HG03025 (cell line): ENCODE results near the gene PCAT7.
"Not testable (repeated sequence)": the region's sequence is repeated elsewhere in the genome, so short reads cannot be mapped to it uniquely, and the experiment has no call there.

Experiments used
- ATAC-seq: cut with Tn5 transposase; IDR thresholded peaks from one replicate; pipeline ENCODE4 v1.9.1; 2021; ENCODE audit warnings: mild to moderate bottlenecking, moderate library complexity; ENCODE audit not compliant: unreplicated experiment, low FRiP score

Gene PCAT7

DNA sequence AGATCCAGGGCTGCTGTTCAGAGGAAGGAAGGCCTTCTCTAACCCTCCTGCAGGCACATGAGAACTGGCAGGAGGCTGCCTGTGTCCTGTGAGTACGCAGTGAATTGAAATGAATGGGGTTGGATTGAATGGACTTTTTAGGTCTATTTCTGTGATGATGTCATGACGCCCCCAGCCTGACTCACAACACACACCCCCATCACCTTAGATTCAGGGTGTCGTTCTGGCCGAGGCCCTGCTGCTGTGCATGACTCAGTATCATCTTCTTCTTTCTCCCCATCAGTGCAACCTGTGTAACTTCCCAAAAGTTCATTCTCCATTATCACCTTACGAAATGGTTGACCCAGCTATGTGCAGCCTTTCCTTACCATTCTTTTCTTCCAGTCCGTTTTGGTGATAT, 5.4 kb downstream of the PCAT7 start:
- ATAC-seq: no peak

DNA sequence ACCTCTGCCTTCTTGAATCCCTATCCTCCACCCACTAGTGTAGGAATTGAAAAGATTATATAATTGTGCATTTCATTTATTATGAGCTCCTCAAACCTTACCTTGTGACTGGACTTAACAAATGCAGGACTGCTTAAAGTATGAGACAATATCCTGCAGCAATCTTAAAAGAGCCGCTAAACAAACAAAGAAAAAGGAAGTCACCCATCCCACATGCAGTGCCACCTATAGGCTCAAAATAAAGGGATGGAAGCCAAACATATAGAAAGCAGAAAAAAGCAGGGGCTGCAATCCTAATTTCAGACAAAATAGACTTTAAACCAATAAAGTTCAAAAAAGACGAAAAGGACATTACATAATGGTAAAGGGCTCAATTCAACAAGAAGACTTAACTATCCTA, 8.7 kb downstream of the PCAT7 start:
- no peak for ATAC-seq

DNA sequence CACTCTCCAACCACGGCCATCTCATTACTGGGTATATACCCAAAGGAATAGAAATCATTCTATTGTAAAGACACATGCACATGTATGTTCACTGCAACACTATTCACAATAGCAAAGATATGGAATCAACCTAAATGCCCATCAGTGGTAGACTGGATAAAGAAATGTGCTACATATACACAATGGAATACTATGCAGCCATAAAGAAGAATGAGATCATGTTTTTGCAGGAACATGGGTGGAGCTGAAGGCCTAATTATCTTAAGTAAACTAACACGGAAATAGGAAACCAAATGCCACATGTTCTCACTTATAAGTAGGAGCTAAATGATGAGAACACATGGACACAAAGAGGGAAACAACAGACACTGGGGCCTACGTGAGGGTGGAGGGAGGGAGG, 9.4 kb downstream of the PCAT7 start:
- not testable (repeated sequence) for ATAC-seq

DNA sequence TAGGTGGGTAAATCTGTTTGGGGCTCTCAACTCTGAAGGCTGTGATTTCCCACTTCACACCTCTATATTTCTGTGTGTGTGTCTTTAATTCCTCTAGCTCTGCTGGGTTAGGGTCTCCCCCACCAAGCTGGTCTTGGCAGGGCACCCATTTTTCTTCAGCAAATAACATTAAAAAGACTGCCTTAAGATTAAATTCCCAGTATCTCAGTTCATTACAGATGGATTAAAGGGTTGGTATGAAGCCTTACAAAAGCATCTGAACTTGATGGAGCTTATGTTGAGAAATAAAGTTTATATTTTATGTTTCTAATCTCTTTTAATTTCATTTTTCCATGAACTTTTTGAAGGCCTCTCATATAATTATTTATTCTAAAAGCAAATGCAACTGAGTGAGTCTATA, 11.7 kb downstream of the PCAT7 start:
- no peak for ATAC-seq

DNA sequence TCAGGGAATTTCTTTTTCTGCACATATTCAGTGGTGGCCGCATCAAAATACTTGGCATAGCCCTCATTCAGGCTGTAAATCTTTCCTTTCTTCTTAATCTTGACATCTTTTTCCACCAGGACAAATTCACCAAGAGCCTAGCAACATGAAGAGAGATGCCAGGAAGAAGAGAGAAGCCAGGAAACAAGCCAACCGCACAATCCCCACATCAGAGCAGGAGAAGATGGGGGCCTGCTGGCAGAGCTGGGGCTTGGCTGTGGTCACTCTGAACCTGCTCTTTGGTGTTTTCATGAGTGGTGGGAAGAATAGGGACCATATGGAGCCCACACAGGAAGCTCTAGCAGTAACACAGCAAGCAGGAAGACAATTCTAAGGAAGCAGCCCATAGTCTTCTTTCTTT, 12.4 kb downstream of the PCAT7 start:
- ATAC-seq: no peak

DNA sequence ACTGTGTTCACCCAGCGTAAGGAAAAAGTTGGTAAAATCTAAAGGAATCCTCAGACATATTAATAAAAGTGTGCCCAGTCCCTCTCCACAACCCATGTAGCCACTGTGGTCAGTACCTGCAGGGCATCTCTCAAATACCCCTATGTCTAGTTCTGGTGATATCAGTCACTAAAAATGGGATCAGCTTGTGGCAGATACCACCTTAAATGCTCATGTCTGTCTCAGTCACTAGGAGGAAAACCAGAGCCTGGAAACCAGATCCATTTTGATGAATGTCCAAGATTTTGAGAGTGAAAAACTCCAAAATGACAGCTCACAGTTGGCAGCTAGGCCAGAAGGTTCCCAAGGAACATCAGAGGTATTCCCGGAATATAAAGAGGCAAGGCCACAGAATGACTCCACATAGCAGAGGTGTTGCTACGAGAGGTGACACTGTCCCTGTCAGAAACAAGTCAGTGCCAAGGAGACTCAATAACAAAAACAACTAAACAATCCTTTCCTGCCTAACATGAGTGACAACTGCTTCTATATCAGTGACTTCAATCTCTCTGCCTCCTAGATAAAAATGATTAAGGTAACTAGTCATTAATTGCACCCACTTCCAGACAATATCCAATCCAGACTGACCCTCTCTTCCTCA, 13.5 kb downstream of the PCAT7 start:
- ATAC-seq: no peak

DNA sequence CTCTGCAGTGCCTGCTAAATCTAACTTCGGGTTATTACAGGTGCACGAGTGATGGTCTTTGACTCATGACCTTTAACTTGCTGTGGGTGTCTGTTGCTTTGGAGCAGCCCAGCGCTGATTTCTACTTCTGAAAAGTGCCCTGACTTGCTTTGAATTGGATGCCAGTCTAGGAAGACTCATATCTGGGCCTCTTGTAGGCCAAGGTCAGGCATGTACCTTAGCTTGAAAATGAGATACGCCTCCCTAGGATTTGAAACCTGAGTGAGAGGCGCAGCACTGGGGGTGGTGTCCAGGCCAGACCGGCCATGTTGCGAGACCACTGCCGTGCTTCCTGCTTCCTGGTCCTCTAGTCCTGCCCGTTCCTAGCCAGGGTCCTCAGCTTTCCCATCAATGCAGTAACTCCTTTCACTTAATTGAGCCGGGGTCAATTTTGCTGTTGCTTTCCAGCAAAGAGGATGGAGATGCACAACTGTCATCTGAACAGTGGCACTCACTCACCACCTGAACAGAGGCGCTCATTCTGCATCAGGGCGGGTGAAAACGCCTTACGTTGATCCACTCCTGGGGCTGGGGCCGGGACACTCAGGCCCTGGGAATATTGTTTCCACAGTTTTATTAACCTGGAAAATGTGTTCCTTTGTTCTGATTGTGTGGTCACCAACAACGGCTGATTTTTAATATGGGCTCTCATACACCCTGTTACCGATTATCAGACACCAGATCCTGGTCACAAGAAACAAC, 14.3 kb downstream of the PCAT7 start:
- ATAC-seq: no peak

DNA sequence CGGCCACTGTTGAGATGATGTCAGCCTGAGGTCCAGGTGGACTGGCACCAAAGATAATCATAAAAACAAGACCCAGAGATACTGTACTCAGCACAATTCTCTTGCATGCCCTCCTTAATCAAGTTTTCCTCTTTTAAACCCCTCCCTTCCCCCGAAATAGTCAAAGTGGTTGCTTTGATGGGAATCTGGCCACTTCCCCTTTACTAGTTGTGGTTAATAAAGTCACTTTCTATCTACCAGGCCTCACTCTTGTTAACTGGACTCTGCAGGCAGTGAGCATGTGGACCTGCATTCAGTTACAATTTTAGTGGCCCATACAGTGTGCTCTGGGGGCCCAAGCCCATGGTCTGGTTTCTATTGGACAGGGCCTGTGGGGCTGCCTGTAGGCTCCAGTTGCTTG, 21.2 kb downstream of the PCAT7 start:
- ATAC-seq: no peak

DNA sequence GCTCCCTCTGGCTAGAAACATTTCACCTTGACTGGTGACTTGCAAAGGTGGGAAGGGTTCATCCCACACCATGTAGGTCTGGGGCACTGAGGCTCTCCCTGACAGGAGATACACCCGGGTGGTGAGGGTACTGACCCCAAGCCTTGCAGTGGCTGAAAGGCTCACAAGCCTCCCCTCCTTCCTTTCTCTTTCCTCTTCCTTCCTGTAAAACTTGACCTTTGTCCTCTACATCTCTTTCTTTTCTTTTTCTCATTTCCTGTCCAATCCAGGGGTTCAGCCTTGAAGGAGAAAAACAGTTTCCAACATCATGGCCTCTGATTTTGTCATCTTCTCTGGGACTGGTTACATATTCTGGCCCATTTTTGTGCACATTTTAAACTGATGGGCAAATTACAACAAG, 22.2 kb downstream of the PCAT7 start:
- no peak for ATAC-seq

DNA sequence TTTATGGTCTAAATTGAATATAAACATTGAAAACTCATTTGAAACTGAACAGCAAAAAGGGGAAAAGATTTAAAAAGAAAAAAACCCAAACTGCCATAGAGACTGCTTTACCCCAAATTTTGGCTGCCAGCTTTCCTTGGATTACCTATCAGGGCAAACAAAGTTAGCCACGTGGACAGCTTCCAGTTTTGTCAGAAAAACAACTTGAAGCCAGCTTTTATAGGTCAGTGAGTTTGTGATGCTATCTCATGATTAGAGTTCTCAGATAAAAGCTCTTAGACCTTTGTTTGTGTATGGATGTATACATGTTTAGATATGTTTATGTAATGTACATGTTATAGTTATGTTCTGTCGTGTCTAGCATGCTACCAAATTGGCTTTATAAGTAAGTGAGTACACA, 22.7 kb downstream of the PCAT7 start:
- no peak for ATAC-seq

DNA sequence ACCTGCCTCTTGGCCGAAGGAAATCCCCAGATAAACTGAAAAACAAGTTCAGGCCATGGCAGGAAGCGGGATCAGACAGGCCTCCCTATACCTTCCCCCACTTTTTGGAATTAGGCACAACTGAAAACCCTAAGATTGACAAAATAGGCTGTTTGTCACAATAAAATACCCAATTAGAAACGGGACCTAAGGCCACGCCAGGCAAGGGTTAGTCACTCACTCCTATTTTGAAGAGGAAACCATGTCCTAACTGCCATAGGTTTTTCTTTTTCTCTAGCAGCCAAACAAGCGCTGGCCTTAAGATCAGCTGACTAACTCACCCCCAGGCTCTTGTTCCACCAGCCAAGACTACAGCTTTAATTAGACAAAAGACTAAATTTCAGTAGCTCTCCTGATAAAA, 26.8 kb downstream of the PCAT7 start:
- no peak for ATAC-seq

DNA sequence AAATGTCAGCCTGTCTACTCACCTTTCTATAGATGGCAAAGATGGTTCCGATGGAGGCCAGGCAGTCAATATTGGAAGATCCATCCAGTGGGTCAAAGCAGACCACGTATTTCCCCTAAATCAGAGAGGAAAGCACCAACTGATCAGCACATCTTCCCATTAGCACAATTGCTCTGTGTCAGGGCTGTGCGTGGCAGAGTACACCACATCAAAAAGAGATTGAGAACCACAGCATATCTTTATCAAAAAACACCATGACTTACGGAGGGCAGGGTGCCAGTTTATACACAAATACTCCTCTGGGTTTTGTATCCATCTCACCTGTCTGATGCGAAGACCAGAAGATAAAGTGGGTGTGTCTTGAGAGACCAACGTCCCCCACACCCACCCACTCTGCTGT, 29.7 kb downstream of the PCAT7 start:
- no peak for ATAC-seq

DNA sequence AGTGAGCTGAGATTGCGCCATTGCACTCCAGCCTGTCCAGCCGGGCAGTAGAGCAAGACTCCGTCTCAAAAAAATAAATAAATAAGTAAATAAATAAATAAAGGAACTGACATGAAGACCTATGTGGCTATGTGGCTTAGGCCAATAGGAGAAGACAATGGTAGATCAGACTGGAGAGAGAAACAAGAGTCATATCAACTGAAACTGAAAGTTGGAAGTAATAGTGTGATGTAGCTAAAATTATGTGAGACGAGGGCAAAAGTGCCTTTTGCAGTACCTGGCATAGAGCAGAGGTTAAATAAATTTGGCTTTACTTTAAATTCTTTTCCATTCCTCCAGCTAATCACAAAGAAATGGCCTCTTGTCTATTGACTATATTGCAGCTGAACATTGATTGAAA, 31.4 kb downstream of the PCAT7 start:
- no peak for ATAC-seq

DNA sequence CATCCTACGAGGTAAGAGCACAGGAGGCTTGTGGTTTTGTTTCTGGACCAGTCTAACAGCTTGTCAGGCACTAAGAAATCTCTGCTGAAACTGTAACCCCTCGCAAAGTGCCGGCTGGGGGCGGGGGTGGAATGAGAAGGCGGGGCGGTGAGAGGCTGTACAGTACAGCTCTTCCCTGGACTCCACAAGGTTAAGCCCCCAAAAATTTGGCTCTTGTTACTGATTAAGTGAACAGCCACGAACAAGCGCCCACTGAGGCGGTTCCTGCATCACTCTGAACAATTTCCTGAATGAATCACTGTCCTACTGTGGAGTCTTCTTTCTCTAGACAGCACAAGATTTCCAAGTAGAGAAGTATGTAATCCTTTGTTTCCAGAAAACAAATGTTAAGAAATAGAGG, 31.9 kb downstream of the PCAT7 start:
- ATAC-seq: no peak

DNA sequence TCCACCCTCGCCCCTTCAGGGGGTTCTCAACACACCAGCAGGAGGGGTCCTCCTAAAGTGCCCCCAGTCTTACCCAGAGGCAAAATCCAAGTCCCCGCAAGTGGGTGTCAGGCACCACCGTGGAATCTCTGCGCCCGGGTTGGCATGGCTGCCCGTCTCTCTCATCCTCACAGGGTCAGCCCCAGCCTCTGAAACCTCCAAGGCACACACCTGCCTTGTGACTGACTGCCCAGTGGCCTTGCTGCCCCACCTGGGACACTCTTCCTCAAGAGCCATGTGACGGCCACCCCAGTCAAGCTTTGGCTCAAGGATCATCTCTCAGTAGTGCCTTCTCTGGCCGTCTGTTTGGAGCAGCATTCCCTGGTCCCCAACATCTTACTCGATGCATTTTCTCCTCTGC, 33.8 kb downstream of the PCAT7 start:
- no peak for ATAC-seq

DNA sequence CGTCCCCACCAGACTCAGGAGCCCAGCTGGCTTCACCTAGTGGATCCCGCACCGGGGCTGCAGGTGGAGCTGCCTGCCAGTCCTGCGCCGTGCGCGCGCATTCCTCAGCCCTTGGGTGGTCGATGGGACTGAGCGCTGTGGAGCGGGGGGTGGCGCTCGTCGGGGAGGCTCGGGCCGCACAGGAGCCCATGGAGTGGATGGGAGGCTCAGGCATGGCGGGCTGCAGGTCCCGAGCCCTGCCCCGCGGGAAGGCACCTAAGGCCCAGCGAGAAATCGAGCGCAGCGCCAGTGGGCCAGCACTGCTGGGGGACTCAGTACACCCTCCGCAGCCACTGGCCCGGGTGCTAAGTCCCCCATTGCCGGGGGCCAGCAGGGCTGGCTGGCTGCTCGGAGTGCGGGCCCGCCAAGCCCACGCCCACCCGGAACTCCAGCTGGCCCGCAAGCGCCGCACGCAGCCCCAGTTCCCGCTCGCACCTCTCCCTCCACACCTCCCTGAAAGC, 36.2 kb downstream of the PCAT7 start:
- ATAC-seq: not testable (repeated sequence)

DNA sequence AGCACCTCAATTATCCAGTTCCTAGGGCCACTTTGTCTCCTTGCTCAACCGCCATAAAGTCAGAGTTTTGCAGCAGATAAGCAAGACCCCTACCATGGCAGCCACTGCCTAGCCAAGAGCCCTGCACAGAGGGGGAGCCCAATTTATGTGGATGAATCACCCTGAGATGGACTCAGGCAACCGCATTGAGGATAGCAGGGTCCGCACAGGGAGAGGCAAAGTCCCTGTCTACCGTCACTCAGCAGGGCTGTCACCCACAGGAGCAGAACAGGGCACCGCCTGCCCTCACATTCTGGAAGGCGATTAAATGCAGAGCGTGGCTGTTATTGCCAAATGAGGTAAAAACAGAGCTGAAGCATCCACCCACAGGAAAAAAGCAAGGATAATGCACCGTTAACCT, 37.0 kb downstream of the PCAT7 start:
- no peak for ATAC-seq

DNA sequence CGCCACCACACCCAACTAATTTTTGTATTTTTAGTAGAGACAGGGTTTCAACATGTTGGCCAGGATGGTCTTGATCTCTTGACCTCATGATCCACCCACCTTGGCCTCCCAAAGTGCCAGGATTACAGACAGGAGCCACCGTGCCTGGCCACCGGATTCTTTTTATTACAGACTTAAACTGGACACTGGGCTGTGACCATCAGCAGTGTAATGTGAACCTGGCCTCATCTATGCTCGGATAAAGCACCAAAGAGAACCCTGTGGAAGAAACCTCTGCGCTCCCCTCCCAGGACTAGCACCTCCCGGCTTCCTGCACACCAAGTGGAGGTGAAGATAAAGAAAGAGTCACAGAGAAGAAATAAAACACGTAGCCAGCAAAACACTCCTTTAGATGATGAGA, 37.8 kb downstream of the PCAT7 start:
- not testable (repeated sequence) for ATAC-seq

DNA sequence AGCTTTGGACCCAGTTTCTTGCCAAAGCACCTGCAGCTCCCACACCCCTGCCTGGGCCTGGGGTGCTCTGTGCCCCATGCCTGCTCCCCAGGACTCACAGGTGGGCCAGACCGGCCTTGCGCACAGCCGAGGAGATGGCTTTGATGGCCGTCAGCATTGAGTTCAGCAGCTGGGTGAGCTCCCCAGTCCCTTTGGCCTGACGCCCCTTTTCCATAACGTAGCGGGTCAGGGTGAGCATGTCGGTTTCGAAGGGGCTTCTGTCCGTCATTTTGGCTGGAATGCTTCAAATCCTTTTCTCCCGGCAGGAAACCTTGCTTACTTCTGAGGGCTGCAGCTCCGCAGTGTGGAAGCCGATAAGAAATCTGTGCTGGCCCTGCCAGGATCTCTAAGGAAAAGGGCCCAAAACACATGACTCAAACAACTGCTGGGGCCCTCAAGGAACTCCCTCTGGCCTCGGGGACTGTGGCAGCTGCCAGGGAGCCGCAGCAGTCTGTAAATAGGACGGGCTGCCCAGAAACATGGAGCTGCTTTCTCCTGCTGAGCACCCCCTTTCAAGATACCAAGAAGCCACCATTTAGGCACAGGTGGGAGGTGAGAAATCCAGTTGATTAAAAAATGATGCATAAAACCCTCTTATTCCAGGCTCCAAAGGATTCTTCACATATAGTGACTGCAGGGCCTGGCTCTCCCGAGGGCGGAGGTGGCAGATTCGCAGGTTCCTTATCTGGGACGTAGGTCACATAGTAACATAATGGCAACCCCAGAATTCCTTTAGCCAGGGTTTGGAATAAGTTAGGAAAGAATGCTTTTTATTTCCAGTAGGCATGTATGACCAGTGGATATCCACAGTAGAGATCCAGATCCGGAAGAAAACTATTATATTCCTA, 38.8 kb downstream of the PCAT7 start, which contains the start of gene FBP2:
FBP2 (minus strand) TSS at position 366 of the 887 bp plus-strand sequence; CDS start at position 268, 98 bp downstream.
- ATAC-seq: no peak

DNA sequence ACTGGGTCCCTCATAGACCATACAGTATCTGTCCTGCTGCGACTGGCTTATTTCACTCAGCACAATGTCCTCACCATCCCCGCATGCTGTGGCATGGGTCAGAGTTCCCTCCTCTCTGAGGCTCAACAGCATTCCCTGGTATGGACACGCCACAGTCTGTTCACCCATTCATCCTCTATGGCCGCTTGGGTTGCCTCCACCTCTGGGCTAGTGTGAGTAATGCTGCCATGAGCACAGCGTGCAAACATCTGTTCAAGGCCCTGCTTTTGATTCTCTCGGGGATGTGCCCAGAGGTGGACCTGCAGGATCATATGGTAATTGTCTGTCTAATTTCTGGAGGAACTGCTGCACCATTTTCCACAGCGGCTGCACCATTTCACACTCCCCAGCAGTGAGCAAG, 44.2 kb downstream of the PCAT7 start:
- ATAC-seq: no peak

DNA sequence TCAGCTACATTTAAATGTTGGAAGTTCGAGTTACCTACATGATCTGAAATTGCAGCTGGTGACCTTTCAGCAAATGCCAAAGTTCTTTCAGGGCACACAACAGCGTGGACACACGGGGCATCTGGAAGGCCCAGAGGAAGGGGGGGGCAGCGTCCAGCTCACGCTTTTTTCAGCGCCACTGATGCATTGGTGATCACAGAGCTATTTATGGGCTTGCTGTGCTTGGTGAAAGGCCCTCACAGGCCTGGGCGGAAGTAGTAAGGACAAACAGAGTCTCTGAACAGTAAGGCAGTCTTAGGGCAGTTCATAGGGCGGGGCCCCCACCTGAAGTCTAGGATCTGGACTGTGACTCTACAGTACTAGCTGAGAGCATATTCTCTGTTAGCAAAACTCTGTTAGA, 45.4 kb downstream of the PCAT7 start:
- no peak for ATAC-seq
